GM19328 (cell line): ENCODE measurements around the gene TALDO1.

Experiments used
- ATAC-seq: cut with Tn5 transposase; IDR thresholded peaks from one replicate; pipeline ENCODE4 v1.9.1; 2021; ENCODE audit warnings: mild to moderate bottlenecking, moderate library complexity; ENCODE audit not compliant: unreplicated experiment

Gene TALDO1

GRCh38 chr11:714436-714835, 32.8 kb upstream of the TALDO1 start:
- no peak for ATAC-seq

DNA sequence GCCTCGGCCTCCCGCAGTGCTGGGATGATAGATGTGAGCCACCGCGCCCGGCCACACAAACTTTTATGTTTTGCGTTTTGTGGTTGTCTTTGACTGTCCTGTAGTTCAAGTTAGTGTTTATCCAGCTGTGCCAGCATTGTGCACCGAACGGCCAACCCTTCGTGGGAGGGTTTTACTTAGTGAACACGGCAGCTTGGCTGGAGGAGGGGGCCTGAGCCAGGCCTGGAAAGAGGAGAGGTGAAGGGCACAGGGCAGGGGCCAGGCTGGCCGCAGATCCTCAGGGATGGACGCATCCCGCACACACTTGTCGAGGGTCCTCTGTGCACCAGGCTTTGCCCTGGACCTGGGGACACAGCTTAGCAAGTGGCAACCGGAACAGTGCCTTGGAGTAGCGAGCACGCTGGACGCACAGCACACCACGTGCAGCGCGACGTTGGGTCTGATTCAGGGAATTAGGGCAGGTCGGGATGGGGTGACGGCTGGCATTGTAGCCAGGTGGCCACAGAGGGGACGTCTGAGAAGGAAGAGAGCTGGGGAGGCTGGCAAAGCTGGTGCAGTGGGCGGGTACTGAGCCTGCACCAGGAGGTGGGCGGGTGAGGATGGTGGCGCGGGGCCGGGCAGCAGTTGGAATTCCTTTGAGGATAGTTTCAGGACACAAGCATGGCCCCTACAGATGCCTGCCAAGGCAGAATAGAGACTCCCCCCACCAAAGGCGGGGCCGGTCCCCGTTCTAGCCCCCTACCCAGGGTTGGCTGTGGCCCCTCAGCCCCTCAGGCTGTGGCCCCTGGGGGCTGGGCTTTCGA, 27.8 kb upstream of the TALDO1 start:
- ATAC-seq, result no peak

- ATAC-seq, result no peak
These were observed 27.1 kb upstream of the TALDO1 start for GRCh38 chr11:720017-720641.

DNA sequence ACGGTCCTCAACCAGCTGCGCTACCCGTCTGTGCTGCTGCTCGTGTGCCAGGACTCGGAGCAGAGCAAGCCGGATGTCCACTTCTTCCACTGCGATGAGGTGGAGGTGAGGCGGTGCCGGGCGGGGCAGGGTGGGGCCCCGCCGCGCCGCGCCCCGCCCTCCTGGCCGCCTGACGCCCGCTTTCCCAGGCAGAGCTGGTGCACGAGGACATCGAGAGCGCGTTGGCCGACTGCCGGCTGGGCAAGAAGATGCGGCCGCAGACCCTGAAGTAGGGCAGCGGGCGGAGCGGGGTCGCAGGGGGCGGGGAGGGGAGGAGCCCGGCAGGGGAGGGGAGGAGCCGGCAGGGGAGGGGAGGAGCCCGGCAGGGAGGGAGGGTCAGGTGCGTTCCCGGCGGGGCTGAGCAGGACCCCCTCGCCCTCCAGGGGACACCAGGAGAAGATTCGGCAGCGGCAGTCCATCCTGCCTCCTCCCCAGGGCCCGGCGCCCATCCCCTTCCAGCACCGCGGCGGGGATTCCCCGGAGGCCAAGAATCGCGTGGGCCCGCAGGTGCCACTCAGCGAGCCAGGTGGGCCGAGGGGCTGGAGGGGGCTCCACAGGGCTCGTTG, 26.5 kb upstream of the TALDO1 start:
- ATAC-seq, result no peak

GRCh38 chr11:721247-721740, 26.0 kb upstream of the TALDO1 start:
- ATAC-seq, result no peak

DNA sequence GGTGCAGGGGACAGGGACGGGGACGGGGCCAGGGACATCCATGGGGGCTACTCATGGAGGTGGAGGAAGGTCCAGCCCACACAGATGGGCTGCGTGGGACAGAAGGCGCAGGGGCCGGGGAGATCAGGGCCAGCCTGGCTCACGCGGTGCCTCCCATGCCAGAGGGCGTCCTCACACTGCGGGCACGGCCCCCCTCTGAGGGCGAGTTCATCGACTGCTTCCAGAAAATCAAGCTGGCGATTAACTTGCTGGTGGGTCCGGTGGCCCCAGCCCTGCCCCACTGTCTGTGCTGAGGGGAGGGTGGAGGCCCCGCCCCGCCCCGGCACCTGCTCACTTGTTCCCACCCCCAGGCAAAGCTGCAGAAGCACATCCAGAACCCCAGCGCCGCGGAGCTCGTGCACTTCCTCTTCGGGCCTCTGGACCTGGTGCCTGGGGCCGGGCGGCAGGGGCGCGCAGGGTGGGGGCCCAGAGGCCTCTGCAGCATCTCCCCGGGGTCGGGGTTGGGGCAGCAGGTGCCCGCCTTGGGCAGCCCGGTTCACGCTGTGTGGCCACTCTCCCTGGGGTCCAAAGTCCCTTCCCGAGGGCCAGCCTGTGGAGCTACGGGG, 25.4 kb upstream of the TALDO1 start:
- no peak for ATAC-seq

DNA sequence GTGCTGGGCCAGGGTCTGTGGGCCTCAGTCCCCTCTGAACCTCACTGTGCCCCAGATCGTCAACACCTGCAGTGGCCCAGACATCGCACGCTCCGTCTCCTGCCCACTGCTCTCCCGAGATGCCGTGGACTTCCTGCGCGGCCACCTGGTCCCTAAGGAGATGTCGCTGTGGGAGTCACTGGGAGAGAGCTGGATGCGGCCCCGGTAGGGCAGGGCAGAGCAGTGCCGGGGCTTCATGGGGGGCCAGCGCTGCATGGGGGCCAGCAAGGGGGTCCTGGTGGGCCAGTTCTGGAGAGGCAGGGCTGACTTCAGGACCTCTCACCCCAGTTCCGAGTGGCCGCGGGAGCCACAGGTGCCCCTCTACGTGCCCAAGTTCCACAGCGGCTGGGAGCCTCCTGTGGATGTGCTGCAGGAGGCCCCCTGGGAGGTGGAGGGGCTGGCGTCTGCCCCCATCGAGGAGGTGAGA, 24.9 kb upstream of the TALDO1 start:
- ATAC-seq, result no peak

DNA sequence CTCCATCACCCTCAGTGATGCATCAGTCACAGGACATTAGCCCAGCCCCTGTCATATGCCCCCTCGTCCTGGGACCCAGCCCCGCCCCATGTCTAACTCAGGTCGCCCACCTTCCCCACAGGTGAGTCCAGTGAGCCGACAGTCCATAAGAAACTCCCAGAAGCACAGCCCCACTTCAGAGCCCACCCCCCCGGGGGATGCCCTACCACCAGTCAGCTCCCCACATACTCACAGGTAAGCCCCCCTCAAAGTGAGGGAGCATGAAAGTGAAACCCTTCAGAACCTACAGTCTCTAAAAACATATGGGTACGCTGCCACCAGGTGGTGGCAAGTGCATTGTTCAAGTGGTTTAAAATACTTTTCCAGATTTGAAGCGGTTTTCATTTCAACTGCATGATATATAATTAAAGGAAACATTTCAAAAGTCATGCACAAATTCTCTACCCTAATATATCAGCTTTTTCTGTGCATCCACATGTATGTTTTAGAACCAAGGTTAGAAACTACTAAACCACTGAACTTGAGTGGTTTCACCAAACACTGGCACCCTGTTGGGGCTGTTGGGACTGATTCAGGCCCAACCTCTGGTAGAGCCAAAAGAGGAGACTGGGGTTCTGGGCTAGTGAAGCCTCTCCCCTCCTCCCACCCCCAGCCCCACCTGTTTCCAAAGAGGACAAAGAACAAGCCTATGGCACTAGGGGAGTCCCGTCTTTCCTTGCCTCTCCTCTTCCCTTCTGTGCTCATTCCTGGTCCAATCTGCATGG, 24.0 kb upstream of the TALDO1 start:
- no peak for ATAC-seq

- no peak for ATAC-seq
These were observed 23.1 kb upstream of the TALDO1 start for GRCh38 chr11:724049-724777.

- ATAC-seq, result no peak
These were observed 22.4 kb upstream of the TALDO1 start for GRCh38 chr11:724778-725386.

DNA sequence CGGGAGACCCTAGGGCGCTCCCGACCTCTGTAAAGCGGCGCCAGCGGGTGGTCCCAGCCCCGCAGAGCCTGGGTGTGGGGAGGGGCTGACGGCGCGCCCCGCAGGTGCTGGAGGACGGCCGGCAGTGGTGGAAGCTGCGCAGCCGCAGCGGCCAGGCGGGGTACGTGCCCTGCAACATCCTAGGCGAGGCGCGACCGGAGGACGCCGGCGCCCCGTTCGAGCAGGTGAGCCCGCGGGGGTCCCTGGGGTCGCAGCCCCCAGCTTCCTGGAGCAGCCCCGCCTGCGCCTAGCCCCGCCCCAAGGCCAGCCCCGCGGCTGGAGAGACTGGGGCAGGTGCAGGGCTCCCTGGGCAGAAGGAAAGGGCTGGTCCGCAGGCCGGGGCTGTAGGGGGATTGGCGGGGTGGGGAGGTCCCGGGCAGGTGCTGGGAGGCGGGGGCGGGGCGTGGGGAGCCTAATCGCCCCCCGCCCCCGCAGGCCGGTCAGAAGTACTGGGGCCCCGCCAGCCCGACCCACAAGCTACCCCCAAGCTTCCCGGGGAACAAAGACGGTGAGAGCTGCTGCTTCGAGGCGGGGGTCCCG, 21.6 kb upstream of the TALDO1 start:
- ATAC-seq, result no peak

- ATAC-seq, result no peak
These were observed 20.7 kb upstream of the TALDO1 start for GRCh38 chr11:726278-727220.

- no peak for ATAC-seq
These were observed 20.0 kb upstream of the TALDO1 start for GRCh38 chr11:727281-727701.

GRCh38 chr11:727859-728748, 19.2 kb upstream of the TALDO1 start:
- no peak for ATAC-seq

GRCh38 chr11:728901-729491, 18.3 kb upstream of the TALDO1 start:
- no peak for ATAC-seq

GRCh38 chr11:729492-730074, 17.7 kb upstream of the TALDO1 start:
- no peak for ATAC-seq
